ENCODE data around the gene RINT1. TPM values are rescaled to one million over a fixed set of nuclear protein-coding genes. Genes with fewer than 3 reads are reported as not detected.
"Not testable (repeated sequence)": the region's sequence is repeated elsewhere in the genome, so short reads cannot be mapped to it uniquely, and the experiment has no call there.

RINT1 gene
- polyA plus RNA-seq, 1 of the 3 experiments (the other 2 are of a cell fraction), result 13.1 TPM

- Histone ChIP-seq H3K79me2 (ENCODE audit: insufficient read depth) (peaks cover 90% of the 10 kb centered on the region), H3K9me3 (no peaks in the 10 kb centered on the region), H3K9ac (no peak overlapping the region), H3K27ac (ENCODE audit: low read depth in 2 of 2, low read length in 1 of 2) (no peak overlapping the region), H3K4me3 (ENCODE audit: low read depth in 2 of 2, low read length in 1 of 2) (no peak overlapping the region), H3K4me2 (no peak overlapping the region), H4K20me1 (ENCODE audit: insufficient read depth) (peaks cover 21% of the 10 kb centered on the region; the same call in 1 of the 2 replicates), H3F3A (replicated peaks; ENCODE audit: insufficient read depth) (peaks cover 17% of the 10 kb centered on the region), H3K4me1 (ENCODE audit: control insufficient read depth in 1 of 2, insufficient read depth in 2 of 2, low read depth in 1 of 2, low read length in 1 of 2) (peaks cover 0 to 3% of the 10 kb centered on the region in 2 experiments; a peak in 1 of 4 replicates), H3K27me3 (ENCODE audit: insufficient read depth) (no peaks in the 10 kb centered on the region), H2AFZ (ENCODE audit: low read depth) (no peak overlapping the region), H3K36me3 (replicated peaks in 1 of 2; ENCODE audit: control insufficient read depth in 1 of 2, insufficient read depth in 2 of 2, low read length in 1 of 2) (peaks cover 3 to 25% of the 10 kb centered on the region in 2 experiments), H3K9me2 (no peaks in the 10 kb centered on the region)
- ChIA-PET POLR2A (no interaction called here), CTCF (interaction anchor here (1.4 to 1.9 kb wide), 2 partner anchors 19 to 76 kb away, joined by 6 read pairs; no protein-coding TSS in a partner anchor)
- DNase-seq, result no peak
- TF ChIP-seq GABPA (IDR thresholded peaks at IDR 0.05; ENCODE audit: low read depth) (no peak), NRF1 (IDR thresholded peaks at IDR 0.05; ENCODE audit: low read depth, low read length) (no peak), FOSL2 (IDR thresholded peaks at IDR 0.05; ENCODE audit: borderline replicate concordance, low read depth) (no peak), YY1 (IDR thresholded peaks at IDR 0.05; ENCODE audit: low read depth) (no peak), TEAD4 (IDR thresholded peaks at IDR 0.05; ENCODE audit: borderline replicate concordance, insufficient read depth) (no peak), MXI1 (IDR thresholded peaks at IDR 0.05; ENCODE audit: low read depth, low read length) (no peak), CHD2 (IDR thresholded peaks at IDR 0.05; ENCODE audit: low read length, partially characterized antibody) (no peak), EP300 (IDR thresholded peaks at IDR 0.05; ENCODE audit: borderline replicate concordance in 1 of 2, low read depth in 1 of 2, low read length in 1 of 2) (no peak), EZH2phosphoT487 (IDR thresholded peaks at IDR 0.05; ENCODE audit: borderline replicate concordance, low read depth) (no peak), SIN3A (IDR thresholded peaks at IDR 0.05; ENCODE audit: borderline replicate concordance, low read depth, low read length) (no peak), IRF3 (IDR thresholded peaks at IDR 0.05; ENCODE audit: low read depth, low read length) (no peak), SMC3 (IDR thresholded peaks at IDR 0.05; ENCODE audit: low read depth, low read length) (no peak), POLR2AphosphoS5 (IDR thresholded peaks at IDR 0.05; ENCODE audit: low read depth, low read length) (no peak)
- WGBS (ENCODE audit: low lambda C conversion rate), result 94% methylated on average over 4 of the region's 4 CpGs
Measured at GRCh38 chr7:105512926-105513526, 19.0 kb upstream of the RINT1 start.

GRCh38 chr7:105515610-105516009, 16.4 kb upstream of the RINT1 start:
- H3K4me2 ChIP-seq; H3K27ac ChIP-seq (ENCODE audit: low read depth in 2 of 2, low read length in 1 of 2); DNase-seq; H3K9me3 ChIP-seq; H3K9ac ChIP-seq; H3K4me3 ChIP-seq (ENCODE audit: low read depth in 2 of 2, low read length in 1 of 2); H3K9me2 ChIP-seq; H2AFZ ChIP-seq (ENCODE audit: low read depth); H3K27me3 ChIP-seq (ENCODE audit: insufficient read depth); H3K4me1 ChIP-seq (ENCODE audit: control insufficient read depth in 1 of 2, insufficient read depth in 2 of 2, low read depth in 1 of 2, low read length in 1 of 2): not testable (repeated sequence)
- CTCF ChIA-PET, result interaction anchor here (0.6 kb wide), 1 partner anchor 688 kb away, joined by 3 read pairs; no protein-coding TSS in a partner anchor
- 97% methylated on average over 7 of the region's 7 CpGs for WGBS (ENCODE audit: low lambda C conversion rate)
- Histone ChIP-seq H4K20me1 (ENCODE audit: insufficient read depth) (peaks cover 17% of the 10 kb centered on the region; the same call in 1 of the 2 replicates), H3K36me3 (replicated peaks in 1 of 2; ENCODE audit: control insufficient read depth in 1 of 2, insufficient read depth in 2 of 2, low read length in 1 of 2) (peaks cover 0 to 17% of the 10 kb centered on the region in 2 experiments), H3F3A (replicated peaks; ENCODE audit: insufficient read depth) (peaks cover 18% of the 10 kb centered on the region), H3K79me2 (ENCODE audit: insufficient read depth) (peaks cover 90% of the 10 kb centered on the region)
- POLR2A ChIA-PET, result interaction anchor here (0.6 kb wide), 1 partner anchor 572 kb away, joined by 3 read pairs; no protein-coding TSS in a partner anchor
